Ammon's horn (tissue), 1 donor: ENCODE data around the gene STKLD1.
A peak's percentile ranks its signal among the peaks of the same experiment; 100 is the strongest.

Source experiments
- DNase-seq: peaks from one replicate; pipeline ENCODE4 v3.0.0-alpha.2; 2016; ENCODE audit warnings: low spot score

STKLD1 gene

DNA sequence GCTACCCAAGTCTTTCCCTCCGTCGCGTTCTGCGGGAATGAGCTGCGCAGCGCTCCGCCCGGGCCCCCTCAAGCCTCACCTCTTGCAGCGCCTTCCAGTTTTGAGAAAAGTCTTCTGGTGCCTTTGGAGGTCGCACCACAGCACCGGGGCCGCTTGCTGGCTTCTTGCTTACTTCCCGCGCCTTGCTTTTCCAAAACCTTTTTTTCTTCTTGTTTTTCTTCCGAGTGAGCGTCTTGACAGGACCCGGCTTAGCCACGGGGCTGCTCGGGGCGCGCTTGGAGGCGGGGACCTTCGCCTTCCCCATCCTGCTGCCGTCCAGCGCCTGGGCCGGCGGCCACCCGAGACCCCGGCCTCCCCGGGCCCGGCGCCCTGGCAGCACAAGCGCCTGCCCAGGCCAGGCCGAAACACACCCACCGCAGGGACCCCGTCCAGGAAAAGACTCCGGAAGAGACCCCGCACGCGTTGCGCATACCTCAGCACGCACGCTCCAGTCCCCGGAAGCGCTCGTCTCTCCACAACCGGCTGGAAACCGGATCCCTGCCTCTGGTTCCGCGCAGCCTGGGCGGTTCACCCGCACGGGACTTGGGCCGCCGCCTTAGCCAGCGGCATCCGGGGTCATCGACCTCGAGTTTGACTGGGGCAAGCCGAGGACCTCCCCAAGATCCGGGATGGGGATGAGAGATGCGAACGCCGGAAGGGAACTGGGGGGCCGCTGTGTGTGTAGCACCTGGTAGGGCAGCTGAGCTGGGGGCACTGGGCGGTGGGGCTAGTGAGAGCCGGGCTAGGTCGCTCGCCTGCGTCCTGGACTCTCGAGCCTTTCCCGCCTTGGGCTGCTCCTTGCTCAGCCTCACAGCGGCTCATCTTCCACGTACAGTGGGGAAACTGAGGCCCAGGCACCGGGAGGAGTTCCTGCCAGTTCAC, 41.6 kb downstream of the STKLD1 start, which contains the start of gene REXO4:
TSS of gene REXO4 (minus strand) at position 470 of the 921 bp plus-strand sequence. CDS start at position 304, 166 bp downstream.
- peak; percentile 79 for DNase-seq

DNA sequence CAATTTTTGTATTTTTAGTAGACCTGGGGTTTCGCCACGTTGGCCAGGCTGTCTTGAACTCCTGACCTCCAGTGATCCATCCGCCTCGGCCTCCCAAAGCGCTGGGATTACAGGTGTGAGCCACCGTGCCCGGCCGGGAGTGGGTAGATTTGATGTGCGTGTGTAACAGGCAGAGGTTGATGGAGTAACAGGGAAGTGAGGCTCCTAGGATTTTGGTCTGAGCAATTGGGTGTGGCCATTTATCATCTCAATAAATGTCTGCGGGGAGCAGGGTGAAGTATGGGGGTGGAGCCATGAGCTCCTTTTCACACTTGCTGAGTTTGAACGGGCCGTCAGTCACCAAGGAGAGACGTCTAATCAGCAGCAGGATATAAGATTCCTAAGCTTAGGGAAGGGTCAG, 42.8 kb downstream of the STKLD1 start:
- DNase-seq, result no peak

DNA sequence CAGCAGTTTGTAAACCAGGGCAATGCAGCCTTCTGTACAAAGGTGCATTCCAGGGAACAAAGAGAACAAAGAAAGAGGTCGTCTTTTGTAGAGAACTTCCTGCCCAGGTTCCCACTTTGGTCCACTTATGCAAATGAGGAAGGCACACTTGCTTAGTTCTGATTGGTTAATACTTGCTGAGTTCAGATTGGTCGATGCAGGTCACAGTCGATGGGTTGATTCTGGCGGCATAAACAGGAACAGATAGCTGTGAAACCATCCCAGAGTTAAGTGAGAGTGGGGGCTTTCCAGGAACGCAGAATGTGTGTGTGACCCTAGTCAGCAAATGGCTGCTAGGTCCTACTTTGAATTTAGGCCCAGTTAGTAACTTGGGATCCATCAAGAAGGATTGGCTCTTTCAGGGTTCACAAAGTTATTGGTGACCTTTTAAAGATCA, 44.2 kb downstream of the STKLD1 start:
- DNase-seq, result no peak

DNA sequence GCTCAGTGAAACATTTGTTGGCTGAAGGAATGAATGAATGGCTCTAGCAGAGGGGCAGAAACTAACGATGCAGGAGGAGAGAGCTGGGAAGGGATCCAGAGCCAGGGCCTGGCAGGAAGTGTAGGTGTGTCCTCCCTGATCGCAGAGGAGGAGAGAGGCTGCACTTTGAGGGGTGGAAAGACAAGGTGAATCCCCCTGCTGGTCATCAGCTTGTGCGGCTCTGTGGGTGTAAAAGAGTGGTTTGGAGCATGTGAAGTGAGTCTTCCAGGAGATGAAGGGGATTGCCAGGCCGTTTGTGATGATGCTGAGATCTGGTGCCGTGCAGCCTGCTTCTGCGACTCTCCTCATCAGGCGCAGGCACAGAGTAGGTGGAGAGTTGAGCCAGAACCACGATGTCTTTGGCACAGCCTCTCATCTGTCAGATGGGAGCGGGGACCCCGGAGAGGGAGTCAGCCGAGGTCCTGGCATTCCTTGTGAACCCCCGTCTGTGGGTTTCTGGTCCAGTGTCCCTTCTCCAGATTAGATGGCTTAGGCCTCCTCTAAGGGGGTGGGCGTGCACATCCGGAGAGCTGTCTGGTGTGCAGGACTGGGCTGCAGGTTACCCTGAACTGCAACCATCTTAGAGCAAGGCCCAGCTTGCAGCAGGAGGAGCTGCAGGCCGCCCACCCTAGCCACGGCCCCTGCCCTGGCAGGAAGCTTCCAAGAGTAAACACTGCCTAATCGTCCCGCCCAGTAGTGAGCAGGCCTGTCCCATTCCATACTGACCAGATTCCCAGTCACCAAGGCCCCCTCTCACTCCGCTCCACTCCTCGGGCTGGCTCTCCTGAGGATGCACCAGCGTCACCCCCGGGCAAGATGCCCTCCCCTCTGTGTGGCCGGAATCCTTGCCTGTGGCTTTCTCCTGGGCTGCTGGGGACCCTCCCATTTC, 45.7 kb downstream of the STKLD1 start, which contains the start of gene ADAMTS13:
TSS of gene ADAMTS13 (plus strand) at position 753 of the 928 bp plus-strand sequence. CDS start at position 830, 77 bp downstream.
- peak; percentile 24 for DNase-seq

DNA sequence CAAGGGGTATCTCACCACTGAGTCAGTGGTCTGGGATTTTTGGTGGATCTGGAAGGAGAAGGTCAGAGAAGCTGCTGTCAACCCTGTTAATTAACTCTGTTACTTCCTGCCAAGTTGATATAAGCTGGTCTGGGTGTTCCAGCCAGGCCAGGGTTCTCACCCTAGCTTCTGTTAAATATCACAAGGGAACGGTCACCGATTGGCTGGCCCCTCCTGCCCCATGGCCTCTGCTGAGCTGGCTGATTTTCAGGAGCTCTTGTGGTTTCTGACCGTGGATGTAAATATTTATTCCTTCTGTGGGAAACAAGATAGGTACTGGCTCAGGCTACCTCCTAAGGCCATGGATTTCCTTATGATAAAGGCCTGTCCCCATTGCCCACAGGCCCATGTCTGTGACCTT, 47.0 kb downstream of the STKLD1 start:
- no peak for DNase-seq

DNA sequence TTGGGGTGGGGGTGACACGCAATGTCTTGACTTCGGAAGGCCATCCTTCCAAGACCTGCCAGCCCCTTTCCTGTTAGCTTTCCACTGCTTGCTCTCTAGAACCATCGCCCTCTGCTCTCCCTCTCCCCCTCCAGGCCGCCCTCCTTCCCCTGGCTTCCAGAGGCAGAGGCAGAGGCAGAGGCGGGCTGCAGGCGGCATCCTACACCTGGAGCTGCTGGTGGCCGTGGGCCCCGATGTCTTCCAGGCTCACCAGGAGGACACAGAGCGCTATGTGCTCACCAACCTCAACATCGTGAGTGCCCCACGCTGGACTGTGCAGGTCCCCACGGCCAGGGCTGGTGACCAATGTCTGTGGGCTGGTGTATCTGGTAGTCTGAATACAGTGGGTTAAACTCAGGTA, 48.0 kb downstream of the STKLD1 start:
- no peak for DNase-seq

DNA sequence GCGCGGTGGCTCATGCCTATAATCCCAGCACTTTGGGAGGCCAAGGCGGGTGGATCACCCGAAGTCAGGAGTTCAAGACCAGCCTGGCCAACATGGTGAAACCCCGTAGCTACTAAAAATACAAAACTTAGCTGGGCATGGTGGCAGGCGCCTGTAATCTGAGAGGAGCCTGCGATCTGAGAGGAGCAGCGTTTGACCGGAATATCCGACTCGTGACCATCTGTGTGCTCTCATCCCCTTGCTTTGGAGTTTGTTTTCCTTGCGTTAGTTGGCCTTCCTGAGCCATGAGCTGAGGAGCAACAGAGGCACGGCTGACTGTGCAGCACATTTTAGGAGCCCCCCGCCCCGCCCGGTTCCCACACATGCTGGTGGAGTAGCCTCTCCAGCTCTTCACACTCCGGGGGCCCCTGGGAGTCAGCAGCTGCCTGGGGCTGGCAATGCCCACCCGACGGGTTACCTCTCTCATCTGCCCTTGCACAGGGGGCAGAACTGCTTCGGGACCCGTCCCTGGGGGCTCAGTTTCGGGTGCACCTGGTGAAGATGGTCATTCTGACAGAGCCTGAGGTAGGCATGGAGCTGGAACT, 49.0 kb downstream of the STKLD1 start:
- DNase-seq, result no peak

DNA sequence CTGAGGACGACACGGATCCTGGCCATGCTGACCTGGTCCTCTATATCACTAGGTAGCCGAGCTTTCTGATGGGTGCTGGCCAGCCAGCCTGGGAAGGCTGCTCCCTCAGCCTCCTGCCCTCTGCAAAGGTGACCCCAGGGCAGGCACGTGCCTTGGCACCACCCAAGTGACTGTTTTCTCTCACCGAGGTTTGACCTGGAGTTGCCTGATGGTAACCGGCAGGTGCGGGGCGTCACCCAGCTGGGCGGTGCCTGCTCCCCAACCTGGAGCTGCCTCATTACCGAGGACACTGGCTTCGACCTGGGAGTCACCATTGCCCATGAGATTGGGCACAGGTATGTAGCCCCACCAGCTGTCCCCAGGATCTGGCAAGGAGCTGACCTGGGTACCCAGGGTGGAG, 49.8 kb downstream of the STKLD1 start:
- DNase-seq, result no peak

DNA sequence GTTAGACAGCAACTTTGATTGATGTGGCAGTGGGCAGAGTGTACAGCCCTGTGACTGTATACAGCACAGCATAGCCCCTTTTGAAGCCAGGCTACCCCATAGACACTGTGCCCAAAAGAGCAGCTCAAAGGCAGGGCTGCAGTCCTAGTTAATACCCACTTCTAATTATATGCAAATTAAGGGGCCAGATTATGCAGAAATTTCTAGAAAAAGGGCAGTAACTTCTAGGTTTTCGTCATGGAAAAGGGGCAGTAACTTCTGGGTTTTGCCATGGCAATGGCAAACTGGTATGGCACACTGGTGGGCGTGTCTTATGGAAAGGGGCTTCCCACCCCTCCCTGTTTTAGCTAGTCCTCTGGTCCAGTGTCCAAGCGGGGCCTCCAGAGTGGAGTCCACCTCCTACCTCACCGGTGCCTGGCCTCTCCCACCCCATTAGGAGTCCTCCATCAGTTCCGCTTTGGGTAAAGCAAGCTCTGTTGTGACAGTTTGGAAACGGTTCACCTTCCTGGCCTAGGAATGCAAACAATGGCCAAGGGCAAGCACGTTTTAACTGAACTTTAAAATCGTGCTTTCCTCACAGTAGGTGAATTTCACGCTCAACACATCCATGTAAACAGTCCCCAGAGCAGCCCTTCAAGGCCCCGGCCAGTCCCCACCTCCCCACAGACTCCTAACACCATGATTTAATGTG, 51.6 kb downstream of the STKLD1 start:
- no peak for DNase-seq

DNA sequence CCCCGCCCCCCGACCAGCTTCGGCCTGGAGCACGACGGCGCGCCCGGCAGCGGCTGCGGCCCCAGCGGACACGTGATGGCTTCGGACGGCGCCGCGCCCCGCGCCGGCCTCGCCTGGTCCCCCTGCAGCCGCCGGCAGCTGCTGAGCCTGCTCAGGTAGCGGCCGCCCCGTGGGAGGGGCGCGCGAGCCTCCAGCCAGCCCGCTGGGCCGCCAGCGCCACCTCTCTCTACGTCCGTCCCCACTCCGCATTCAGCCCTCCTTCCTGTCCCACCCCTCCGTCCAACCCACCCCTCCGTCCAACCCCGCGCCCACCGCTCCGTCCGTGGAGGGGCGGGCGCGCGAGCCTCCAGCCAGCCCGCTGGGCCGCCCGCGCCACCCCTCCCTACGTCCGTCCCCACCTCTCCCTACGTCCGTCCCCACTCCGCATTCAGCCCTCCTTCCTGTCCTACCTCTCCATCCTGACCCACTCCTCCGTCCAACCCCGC, 52.5 kb downstream of the STKLD1 start:
- no peak for DNase-seq

DNA sequence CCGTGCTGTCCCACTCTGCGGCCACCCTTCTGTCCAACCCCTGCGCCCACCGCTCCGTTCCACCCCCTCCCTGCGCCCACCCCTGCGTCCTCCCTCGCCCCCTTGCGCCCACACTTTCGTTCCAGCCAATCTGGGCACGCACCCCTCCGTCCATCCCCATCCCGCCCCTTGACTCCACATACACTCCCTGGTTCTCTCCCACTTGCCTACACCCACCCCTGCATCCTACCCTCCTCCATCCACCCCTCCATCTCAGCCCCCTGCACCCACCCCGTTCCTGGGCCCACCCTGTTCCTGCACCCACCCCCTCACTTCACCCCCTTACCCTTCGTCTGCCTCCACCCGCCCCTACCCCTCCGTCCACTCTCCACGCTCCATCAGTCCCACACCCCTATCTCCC, 53.0 kb downstream of the STKLD1 start:
- no peak for DNase-seq

DNA sequence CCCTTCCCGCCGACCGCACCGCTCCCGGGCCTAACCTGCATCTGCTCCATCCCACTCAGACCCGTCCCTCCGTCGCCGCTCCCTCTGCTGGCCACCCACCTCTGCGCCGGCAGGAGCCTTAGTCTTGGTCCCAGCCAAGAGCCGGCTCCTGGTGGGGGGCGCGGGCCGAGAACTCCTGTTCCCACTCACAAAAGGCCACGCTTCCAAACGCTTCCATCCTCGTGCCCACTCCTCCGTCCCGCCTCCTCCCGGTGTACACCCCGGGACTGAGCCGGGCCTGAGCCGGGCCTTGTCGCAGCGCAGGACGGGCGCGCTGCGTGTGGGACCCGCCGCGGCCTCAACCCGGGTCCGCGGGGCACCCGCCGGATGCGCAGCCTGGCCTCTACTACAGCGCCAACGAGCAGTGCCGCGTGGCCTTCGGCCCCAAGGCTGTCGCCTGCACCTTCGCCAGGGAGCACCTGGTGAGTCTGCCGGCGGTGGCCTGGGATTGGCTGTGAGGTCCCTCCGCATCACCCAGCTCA, 53.5 kb downstream of the STKLD1 start:
- no peak for DNase-seq

DNA sequence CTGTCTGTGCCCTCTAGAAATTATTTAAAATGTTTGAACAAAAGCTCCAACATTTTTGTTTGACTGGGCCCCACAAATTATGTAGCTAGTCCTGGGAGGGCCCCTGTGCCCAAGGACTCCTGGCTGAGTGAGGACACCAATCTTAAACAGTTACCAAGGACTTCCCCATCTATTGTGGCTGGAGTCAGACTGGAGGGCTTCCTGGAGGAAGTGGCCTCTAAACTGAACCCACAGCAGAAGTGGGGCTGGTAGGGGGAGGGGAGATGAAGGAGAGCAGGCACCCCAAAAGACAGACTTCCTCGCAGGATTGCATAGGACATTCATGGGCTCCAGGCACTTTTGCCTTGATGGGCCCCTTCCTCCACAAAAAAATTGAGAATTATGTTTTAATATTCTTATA, 54.1 kb downstream of the STKLD1 start:
- no peak for DNase-seq

DNA sequence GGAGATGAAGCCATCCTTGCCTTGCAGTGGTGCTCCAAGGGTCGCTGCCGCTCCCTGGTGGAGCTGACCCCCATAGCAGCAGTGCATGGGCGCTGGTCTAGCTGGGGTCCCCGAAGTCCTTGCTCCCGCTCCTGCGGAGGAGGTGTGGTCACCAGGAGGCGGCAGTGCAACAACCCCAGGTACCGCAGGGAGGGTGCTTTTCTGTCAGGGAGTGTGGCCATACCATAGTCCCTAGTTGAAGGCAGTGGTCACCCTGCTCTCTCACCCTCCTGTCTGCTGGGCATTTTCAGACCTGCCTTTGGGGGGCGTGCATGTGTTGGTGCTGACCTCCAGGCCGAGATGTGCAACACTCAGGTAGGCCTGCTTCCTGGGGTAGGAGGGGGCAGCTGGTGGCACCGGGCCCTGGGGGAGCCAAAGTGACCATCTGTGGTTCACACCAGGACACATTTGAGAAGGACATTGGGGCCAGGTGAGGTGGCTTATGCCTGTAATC, 57.2 kb downstream of the STKLD1 start:
- no peak for DNase-seq

DNA sequence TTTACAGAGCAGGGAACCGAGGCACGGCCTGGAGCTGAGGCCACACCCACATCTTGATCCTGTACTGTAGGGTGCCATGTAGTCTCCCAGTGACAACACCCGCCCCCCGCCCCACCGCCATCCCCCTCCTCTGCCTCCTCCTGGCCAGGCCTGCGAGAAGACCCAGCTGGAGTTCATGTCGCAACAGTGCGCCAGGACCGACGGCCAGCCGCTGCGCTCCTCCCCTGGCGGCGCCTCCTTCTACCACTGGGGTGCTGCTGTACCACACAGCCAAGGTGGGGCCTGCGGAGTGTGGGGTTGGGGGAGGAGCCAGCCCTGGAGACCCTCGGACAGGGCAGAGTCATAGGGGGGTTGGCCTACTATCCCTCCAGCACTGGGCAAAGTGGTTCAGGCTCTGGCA, 60.5 kb downstream of the STKLD1 start:
- DNase-seq, result no peak

DNA sequence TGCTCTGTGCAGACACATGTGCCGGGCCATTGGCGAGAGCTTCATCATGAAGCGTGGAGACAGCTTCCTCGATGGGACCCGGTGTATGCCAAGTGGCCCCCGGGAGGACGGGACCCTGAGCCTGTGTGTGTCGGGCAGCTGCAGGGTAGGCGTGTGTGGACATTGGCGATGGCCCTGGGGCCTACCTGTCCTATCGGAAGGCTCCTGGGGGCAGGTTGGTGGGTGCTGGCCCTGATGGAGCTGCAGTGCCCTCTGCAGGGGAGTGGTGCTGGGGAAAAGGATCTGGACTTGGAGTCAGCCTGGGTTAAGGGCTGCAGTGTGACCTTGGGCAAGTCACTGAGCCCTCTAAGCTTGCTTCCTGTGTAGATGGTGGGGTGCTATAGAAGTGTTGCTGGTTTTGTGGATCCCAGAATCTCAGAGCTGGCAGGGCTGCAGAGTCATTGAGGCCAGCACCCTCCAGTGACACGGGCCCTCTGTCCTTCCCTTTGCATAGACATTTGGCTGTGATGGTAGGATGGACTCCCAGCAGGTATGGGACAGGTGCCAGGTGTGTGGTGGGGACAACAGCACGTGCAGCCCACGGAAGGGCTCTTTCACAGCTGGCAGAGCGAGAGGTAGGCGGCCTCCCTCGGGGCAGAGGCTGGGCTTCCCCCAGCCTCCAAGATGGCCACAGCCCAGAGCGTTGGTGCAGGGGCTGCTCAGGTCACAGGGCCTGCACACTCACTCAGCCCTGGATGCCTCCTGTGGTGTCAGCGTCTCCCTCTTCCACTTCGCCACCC, 61.8 kb downstream of the STKLD1 start:
- DNase-seq, result no peak

DNA sequence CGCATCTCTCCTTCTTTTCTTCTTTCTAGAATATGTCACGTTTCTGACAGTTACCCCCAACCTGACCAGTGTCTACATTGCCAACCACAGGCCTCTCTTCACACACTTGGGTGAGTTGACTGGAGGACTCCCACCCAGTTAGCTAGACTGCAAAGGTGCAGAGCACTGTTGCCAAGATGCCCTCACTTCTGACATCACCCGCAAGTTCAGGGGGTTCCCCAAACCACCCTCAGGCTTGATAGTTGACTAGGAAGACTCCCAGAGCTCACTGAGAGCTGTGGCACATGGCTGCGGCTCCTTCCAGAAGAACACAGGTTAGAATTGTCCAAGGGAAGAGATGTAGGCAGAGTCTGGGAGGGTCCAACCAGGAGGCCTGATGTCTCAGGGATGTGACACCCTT, 63.2 kb downstream of the STKLD1 start:
- DNase-seq, result no peak

DNA sequence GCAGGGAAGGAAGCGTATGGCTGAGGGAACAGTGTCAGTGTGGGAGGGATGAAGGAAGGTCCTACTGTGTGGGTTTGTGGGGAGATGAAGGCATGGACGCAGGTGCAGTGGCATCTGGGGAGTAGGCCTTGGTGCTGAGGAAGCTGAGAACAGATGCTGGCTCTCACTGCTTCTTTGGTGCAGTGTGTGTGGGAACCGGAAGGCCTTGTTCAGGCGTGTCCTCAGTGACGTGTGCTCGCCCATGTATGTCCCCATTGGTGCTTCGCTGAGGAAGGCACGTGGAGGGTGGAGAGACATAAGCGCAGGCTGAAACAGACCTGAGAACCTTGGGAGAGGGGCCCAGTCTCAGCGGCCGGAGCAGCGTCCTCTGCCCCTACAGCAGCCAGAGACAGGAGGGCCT, 64.7 kb downstream of the STKLD1 start:
- no peak for DNase-seq

DNA sequence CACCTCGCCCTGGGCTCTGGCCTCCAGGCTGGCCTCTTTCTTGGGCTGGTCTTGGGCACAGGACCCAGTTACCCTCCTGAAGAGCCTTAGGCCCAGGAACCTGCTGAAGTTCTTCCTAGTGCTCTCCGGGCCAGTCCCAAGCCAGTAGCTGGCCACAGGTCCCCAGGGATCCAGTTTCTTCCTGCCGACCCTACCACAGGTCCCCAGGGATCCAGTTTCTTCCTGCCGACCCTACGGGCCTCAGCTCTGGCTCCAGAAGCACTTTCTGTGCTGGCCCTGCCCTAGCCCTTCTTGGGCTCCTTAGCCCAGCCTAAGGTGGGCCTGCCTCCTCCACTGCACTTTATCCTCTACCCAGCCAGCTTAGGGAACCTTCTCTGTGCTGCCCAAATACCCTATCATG, 65.4 kb downstream of the STKLD1 start:
- no peak for DNase-seq

DNA sequence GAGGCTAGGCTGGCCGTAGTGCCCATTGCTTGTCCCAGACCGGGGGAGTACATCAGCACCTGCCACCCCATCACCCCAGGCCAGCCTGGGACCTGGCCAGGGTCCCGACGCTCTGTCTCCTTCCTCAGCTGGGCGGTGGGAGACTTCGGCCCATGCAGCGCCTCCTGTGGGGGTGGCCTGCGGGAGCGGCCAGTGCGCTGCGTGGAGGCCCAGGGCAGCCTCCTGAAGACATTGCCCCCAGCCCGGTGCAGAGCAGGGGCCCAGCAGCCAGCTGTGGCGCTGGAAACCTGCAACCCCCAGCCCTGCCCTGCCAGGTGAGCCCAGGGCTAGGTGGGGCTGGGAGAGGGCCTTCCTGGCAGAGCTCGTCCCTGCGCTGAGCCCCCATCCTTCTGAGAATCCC, 67.1 kb downstream of the STKLD1 start:
- DNase-seq, result no peak
